ENCODE measurements around the gene KCNQ2. TPM values are rescaled to one million over a fixed set of nuclear protein-coding genes. Genes with fewer than 3 reads are reported as not detected.
A peak's percentile ranks its signal among the peaks of the same experiment; 100 is the strongest.

The KCNQ2 gene
- total and polyA plus RNA-seq, 8 donors = 8.4 to 19.1 (median 14.1) TPM; not detected in 2

GRCh38 chr20:63487781-63488241 lies 15.4 kb upstream of the KCNQ2 start:
- peaks cover 4% of the 10 kb centered on the region in 2 donors for H3K4me1 ChIP-seq
- no peak overlapping the region for H3K4me3 ChIP-seq
- no peak overlapping the region for H3K27ac ChIP-seq
- no peaks in the 10 kb centered on the region for H3K36me3 ChIP-seq
- DNase-seq (peak in 1 of 4 donors; percentile 62), ATAC-seq (no peak)
- intact Hi-C loops (cut with DNase I) = no loop called here
- TF ChIP-seq, protein P1, sequence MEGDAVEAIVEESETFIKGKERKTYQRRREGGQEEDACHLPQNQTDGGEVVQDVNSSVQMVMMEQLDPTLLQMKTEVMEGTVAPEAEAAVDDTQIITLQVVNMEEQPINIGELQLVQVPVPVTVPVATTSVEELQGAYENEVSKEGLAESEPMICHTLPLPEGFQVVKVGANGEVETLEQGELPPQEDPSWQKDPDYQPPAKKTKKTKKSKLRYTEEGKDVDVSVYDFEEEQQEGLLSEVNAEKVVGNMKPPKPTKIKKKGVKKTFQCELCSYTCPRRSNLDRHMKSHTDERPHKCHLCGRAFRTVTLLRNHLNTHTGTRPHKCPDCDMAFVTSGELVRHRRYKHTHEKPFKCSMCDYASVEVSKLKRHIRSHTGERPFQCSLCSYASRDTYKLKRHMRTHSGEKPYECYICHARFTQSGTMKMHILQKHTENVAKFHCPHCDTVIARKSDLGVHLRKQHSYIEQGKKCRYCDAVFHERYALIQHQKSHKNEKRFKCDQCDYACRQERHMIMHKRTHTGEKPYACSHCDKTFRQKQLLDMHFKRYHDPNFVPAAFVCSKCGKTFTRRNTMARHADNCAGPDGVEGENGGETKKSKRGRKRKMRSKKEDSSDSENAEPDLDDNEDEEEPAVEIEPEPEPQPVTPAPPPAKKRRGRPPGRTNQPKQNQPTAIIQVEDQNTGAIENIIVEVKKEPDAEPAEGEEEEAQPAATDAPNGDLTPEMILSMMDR (IDR thresholded peaks at IDR 0.05) = no peak
- no peaks in the 10 kb centered on the region for H3K9me3 ChIP-seq
- peaks cover 18 to 85% of the 10 kb centered on the region in 2 donors for H3K27me3 ChIP-seq

DNA sequence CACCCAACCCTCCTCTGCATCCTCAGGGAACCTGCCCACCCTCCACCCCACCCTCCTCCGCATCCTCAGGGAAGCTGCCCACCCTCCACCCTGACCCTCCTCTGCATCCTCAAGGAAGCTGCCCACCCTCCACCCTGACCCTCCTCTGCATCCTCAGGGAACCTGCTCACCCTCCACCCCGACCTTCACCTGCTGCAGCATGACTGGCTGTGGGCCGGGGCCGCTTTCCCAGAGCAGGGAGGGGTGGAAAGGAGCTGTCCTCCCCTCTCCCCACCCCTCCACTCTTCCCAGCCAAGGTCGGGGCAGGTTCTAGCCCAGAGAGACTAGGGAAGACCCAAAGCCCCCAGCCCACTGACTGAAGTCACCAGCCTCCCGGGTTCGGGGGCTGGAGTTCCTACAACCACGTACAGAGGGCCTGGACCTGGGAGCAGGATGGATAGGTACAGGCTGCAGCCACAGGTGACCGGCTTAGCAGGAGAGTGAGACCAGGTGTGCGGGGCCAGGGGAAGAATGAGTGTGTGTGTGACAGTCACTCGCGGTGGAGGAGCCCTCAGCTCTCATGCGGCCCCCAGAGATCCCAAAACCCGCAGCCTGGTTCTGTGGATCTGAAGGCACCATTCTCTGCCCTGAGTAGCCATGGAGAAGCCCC lies 14.8 kb upstream of the KCNQ2 start:
- H3K4me1 ChIP-seq = peaks cover 4% of the 10 kb centered on the region in 2 donors
- TF ChIP-seq, protein P1 (IDR thresholded peaks at IDR 0.05) = no peak
- H3K4me3 ChIP-seq = no peak overlapping the region
- peaks cover 18 to 91% of the 10 kb centered on the region in 2 donors for H3K27me3 ChIP-seq
- no peaks in the 10 kb centered on the region for H3K36me3 ChIP-seq
- ATAC-seq = no peak
- no peaks in the 10 kb centered on the region for H3K9me3 ChIP-seq
- H3K27ac ChIP-seq = no peak overlapping the region
- DNase-seq = no peak
- intact Hi-C loops (cut with DNase I) = no loop called here

- H3K27me3 ChIP-seq = peaks cover 18 to 97% of the 10 kb centered on the region in 2 donors
- ATAC-seq = no peak
- H3K27ac ChIP-seq = no peak overlapping the region
- intact Hi-C loops (cut with DNase I) = no loop called here
- H3K9me3 ChIP-seq = no peaks in the 10 kb centered on the region
- H3K4me1 ChIP-seq = peaks cover 4% of the 10 kb centered on the region in 2 donors
- H3K36me3 ChIP-seq = no peaks in the 10 kb centered on the region
- TF ChIP-seq, protein P1 (IDR thresholded peaks at IDR 0.05) = no peak
- DNase-seq = peak in 1 of 4 donors; percentile 70
- no peak overlapping the region for H3K4me3 ChIP-seq
Measured at GRCh38 chr20:63486300-63486855, 13.9 kb upstream of the KCNQ2 start.

GRCh38 chr20:63484651-63485403 lies 12.4 kb upstream of the KCNQ2 start:
- peaks cover 18 to 97% of the 10 kb centered on the region in 2 donors for H3K27me3 ChIP-seq
- intact Hi-C loops (cut with DNase I) = no loop called here
- H3K9me3 ChIP-seq = no peaks in the 10 kb centered on the region
- ATAC-seq (no peak), DNase-seq (no peak)
- no peaks in the 10 kb centered on the region for H3K36me3 ChIP-seq
- H3K4me3 ChIP-seq = no peak overlapping the region
- no peak overlapping the region for H3K27ac ChIP-seq
- TF ChIP-seq, protein P1 (IDR thresholded peaks at IDR 0.05) = no peak
- peaks cover 4% of the 10 kb centered on the region in 2 donors for H3K4me1 ChIP-seq

DNA sequence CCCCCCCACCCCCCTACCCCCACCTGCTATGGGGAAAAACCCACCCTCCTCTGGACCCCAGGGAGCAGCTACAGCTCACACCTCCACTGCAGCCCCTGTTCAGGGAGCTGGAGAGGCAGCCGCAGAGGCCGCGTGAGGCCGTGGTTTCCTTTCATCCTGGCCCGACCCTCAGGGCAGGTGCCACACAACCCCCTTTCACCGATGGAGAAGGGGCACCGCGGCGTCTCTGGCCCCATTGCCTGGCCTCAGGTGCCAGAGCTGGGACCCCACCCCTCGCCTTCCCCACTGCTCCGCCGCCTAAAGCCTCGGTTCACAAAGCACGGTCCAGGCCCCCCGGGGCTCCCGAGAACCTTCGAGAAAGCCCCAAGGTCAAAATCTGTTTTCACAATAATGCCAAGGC lies 11.8 kb upstream of the KCNQ2 start:
- H3K9me3 ChIP-seq = no peaks in the 10 kb centered on the region
- H3K36me3 ChIP-seq = no peaks in the 10 kb centered on the region
- intact Hi-C loops (cut with DNase I) = no loop called here
- no peak overlapping the region for H3K27ac ChIP-seq
- no peak overlapping the region for H3K4me3 ChIP-seq
- DNase-seq (no peak), ATAC-seq (no peak)
- TF ChIP-seq, protein P1 (IDR thresholded peaks at IDR 0.05) = no peak
- peaks cover 4% of the 10 kb centered on the region in 2 donors for H3K4me1 ChIP-seq
- peaks cover 20 to 97% of the 10 kb centered on the region in 2 donors for H3K27me3 ChIP-seq
